ENCODE measurements around the gene CAVIN2. TPM values are rescaled to one million over a fixed set of nuclear protein-coding genes. Genes with fewer than 3 reads are reported as not detected.

The CAVIN2 gene
- polyA plus RNA-seq, 2 of the 4 experiments (the other 2 are of a cell fraction), result 9.6 to 20.3 TPM

DNA sequence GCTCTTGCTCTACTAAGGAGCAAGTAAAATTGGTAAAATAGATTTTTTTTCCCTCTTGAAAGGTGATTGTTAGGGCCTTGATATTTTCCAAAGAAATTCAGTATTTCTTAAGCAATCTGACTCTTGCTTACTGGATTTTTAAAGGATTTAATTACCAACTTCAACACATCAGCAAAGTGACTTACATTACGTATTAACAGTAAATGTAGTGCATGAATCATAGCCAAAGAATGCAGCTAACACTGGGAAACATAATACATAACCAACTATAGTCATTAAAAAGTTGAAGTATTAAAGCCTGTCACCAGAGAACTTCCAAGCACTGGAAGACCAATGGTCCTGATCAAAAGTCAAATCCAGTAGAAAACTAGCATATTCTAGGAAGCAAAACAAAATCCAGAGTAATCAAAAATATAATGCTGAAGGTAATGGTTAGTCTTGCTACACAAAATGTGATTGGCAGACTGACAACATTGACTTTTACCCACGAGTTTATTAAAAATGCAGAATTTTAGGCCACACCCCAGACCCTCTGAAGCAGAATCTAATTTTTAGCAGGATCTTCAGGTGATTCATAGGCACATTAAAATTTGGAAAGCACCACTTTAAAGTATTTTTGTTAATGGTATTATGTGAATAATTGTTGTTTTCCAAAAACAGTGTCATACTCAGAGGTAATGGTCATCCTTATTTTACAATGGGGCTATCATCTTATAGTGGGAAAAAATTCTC, 31.8 kb upstream of the CAVIN2 start:
- peak in 1 of 2 experiments; percentile 71; a peak in 2 of 6 replicates for ATAC-seq
- 1% methylated on average over 2 of the region's 2 CpGs for WGBS (ENCODE audit: missing lambda C conversion rate)
- Histone ChIP-seq H3K4me1 (peaks cover 22% of the 10 kb centered on the region), H3K4me3 (no peak overlapping the region), H3K9me3 (no peaks in the 10 kb centered on the region), H3K27ac (peak overlapping the region; percentile 61 to 62), H3K4me2 (peak overlapping the region; percentile 64)
- DNase-seq (ENCODE audit: low read depth in 1 of 2, low spot score in 1 of 2), result peak in 1 of 2 experiments; percentile 55
- ChIA-PET CTCF (interaction anchor here (0.7 to 1.2 kb wide), 2 partner anchors 66 to 260 kb away, joined by 3 read pairs; no protein-coding TSS in a partner anchor), POLR2A (no interaction called here)
- TF ChIP-seq NR3C1 (IDR thresholded peaks at IDR 0.05) (no peak), HDAC2 (IDR thresholded peaks at IDR 0.05) (no peak), GATA3 (IDR thresholded peaks at IDR 0.05; ENCODE audit: borderline replicate concordance) (peak; percentile 42; the same call in 1 of the 2 replicates), POLR2A (IDR thresholded peaks at IDR 0.05; ENCODE audit: low read length) (no peak), BHLHE40 (IDR thresholded peaks at IDR 0.05; ENCODE audit: low read depth, low read length) (no peak), EHMT2 (IDR thresholded peaks at IDR 0.05; ENCODE audit: low read depth) (no peak), MAX (IDR thresholded peaks at IDR 0.05) (no peak), EP300 (IDR thresholded peaks at IDR 0.05) (no peak), SMC3 (IDR thresholded peaks at IDR 0.05) (no peak), RFX5 (IDR thresholded peaks at IDR 0.05) (no peak), NPAS2 (CRISPR knock-in tag; IDR thresholded peaks at IDR 0.05; ENCODE audit: borderline replicate concordance) (no peak), ZC3H11A (IDR thresholded peaks at IDR 0.05) (no peak), PHF8 (IDR thresholded peaks at IDR 0.05; ENCODE audit: borderline replicate concordance, low read depth) (no peak), FOSL2 (IDR thresholded peaks at IDR 0.05) (no peak), FOSL2 (CRISPR knock-in tag; IDR thresholded peaks at IDR 0.05) (peak; percentile 73), POLR2AphosphoS2 (conservative IDR thresholded peaks at IDR 0.05; ENCODE audit: low read length) (no peak), RARB (CRISPR knock-in tag; IDR thresholded peaks at IDR 0.05) (no peak), TP53 (CRISPR knock-in tag; IDR thresholded peaks at IDR 0.05) (no peak), NFE2L2 (conservative IDR thresholded peaks at IDR 0.05; ENCODE audit: low read length) (no peak), RNF2 (IDR thresholded peaks at IDR 0.05; ENCODE audit: borderline replicate concordance, low read depth) (no peak), SREBF2 (IDR thresholded peaks at IDR 0.05) (no peak), JUNB (IDR thresholded peaks at IDR 0.05) (0 out of 2 replicates have a peak, but pooled peaks have one; percentile 48), RAD21 (conservative IDR thresholded peaks at IDR 0.05 in 1 of 2, IDR thresholded peaks at IDR 0.05 in 1 of 2) (no peak), HOXB5 (CRISPR knock-in tag; IDR thresholded peaks at IDR 0.05) (no peak), CHD4 (IDR thresholded peaks at IDR 0.05; ENCODE audit: borderline replicate concordance) (no peak), MAZ (IDR thresholded peaks at IDR 0.05; ENCODE audit: borderline replicate concordance, low read depth, low read length) (no peak), HOXA7 (CRISPR knock-in tag; IDR thresholded peaks at IDR 0.05) (no peak), CEBPB (IDR thresholded peaks at IDR 0.05) (peak in 1 of 2 experiments; percentile 31; a peak in 1 of 4 replicates), EHF (CRISPR knock-in tag; IDR thresholded peaks at IDR 0.05) (no peak)
- TF ChIP-seq, protein P1, sequence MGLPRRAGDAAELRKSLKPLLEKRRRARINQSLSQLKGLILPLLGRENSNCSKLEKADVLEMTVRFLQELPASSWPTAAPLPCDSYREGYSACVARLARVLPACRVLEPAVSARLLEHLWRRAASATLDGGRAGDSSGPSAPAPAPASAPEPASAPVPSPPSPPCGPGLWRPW (IDR thresholded peaks at IDR 0.05), result no peak
- TF ChIP-seq, protein P2, sequence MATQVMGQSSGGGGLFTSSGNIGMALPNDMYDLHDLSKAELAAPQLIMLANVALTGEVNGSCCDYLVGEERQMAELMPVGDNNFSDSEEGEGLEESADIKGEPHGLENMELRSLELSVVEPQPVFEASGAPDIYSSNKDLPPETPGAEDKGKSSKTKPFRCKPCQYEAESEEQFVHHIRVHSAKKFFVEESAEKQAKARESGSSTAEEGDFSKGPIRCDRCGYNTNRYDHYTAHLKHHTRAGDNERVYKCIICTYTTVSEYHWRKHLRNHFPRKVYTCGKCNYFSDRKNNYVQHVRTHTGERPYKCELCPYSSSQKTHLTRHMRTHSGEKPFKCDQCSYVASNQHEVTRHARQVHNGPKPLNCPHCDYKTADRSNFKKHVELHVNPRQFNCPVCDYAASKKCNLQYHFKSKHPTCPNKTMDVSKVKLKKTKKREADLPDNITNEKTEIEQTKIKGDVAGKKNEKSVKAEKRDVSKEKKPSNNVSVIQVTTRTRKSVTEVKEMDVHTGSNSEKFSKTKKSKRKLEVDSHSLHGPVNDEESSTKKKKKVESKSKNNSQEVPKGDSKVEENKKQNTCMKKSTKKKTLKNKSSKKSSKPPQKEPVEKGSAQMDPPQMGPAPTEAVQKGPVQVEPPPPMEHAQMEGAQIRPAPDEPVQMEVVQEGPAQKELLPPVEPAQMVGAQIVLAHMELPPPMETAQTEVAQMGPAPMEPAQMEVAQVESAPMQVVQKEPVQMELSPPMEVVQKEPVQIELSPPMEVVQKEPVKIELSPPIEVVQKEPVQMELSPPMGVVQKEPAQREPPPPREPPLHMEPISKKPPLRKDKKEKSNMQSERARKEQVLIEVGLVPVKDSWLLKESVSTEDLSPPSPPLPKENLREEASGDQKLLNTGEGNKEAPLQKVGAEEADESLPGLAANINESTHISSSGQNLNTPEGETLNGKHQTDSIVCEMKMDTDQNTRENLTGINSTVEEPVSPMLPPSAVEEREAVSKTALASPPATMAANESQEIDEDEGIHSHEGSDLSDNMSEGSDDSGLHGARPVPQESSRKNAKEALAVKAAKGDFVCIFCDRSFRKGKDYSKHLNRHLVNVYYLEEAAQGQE (IDR thresholded peaks at IDR 0.05), result no peak
- FAIRE-seq, result peak; percentile 65
